ENCODE measurements around the gene TSPAN33. TPM values are rescaled to one million over a fixed set of nuclear protein-coding genes. Genes with fewer than 3 reads are reported as not detected.

TSPAN33 gene
- total and polyA plus RNA-seq, 2 experiments from 2014 or later = 0.76 TPM; not detected in 1

GRCh38 chr7:129101746-129102145 is 42.8 kb upstream of the TSPAN33 start:
- no peak for TF ChIP-seq EZH2phosphoT487 (IDR thresholded peaks at IDR 0.05; ENCODE audit: insufficient read depth, low read depth)
- TF ChIP-seq EZH2 (IDR thresholded peaks at IDR 0.05; ENCODE audit: insufficient read depth, poor library complexity, severe bottlenecking) = no peak

GRCh38 chr7:129103561-129104324 is 40.8 kb upstream of the TSPAN33 start:
- in situ Hi-C loops (cut with MboI) = no loop called here
- no peak overlapping the region for H3K27ac ChIP-seq
- H3K4me3 ChIP-seq = no peak overlapping the region
- no peaks in the 10 kb centered on the region for H3F3A ChIP-seq (ENCODE audit: insufficient read depth)
- no peaks in the 10 kb centered on the region for H3K79me2 ChIP-seq (ENCODE audit: insufficient read depth)
- H3K4me2 ChIP-seq (ENCODE audit: unreplicated experiment) = no peak overlapping the region
- H3K9me3 ChIP-seq (ENCODE audit: low read depth) = no peaks in the 10 kb centered on the region
- DNase-seq = no peak
- no peaks in the 10 kb centered on the region; the same call in 1 of the 2 replicates for H3K4me1 ChIP-seq (ENCODE audit: insufficient read depth)
- no peak for TF ChIP-seq EZH2 (IDR thresholded peaks at IDR 0.05; ENCODE audit: insufficient read depth, poor library complexity, severe bottlenecking)
- no peaks in the 10 kb centered on the region for H3K9me2 ChIP-seq (ENCODE audit: insufficient read depth)
- H3K36me3 ChIP-seq (ENCODE audit: low read depth) = no peaks in the 10 kb centered on the region
- WGBS, 2 experiments (ENCODE audit: low coverage in 1 of 2, low lambda C conversion rate in 2 of 2, missing lambda C conversion rate in 2 of 2) = 70 to 71% methylated on average over 4 of the region's 4 CpGs
- H4K20me1 ChIP-seq (ENCODE audit: insufficient read depth) = no peaks in the 10 kb centered on the region
- peaks cover 5% of the 10 kb centered on the region; the same call in 1 of the 2 replicates for H3K27me3 ChIP-seq (replicated peaks; ENCODE audit: insufficient read depth)
- no peak overlapping the region for H3K9ac ChIP-seq
- H2AFZ ChIP-seq = no peak overlapping the region

More at GRCh38 chr7:129101746-129102145, 42.8 kb upstream of the TSPAN33 start:
- no peaks in the 10 kb centered on the region for H4K20me1 ChIP-seq (ENCODE audit: insufficient read depth)
- no peak overlapping the region for H3K4me2 ChIP-seq (ENCODE audit: unreplicated experiment)
- in situ Hi-C loops (cut with MboI) = no loop called here
- H3K79me2 ChIP-seq (ENCODE audit: insufficient read depth) = no peaks in the 10 kb centered on the region
- WGBS, 2 experiments (ENCODE audit: low coverage in 1 of 2, low lambda C conversion rate in 2 of 2, missing lambda C conversion rate in 2 of 2) = 16 to 20% methylated on average over 6 of the region's 6 CpGs
- peaks cover 20% of the 10 kb centered on the region for H3K27me3 ChIP-seq (replicated peaks; ENCODE audit: insufficient read depth)
- no peaks in the 10 kb centered on the region for H3K9me3 ChIP-seq (ENCODE audit: low read depth)
- no peaks in the 10 kb centered on the region for H3K36me3 ChIP-seq (ENCODE audit: low read depth)
- H3F3A ChIP-seq (ENCODE audit: insufficient read depth) = no peaks in the 10 kb centered on the region
- no peaks in the 10 kb centered on the region; the same call in 1 of the 2 replicates for H3K4me1 ChIP-seq (ENCODE audit: insufficient read depth)
- H3K9me2 ChIP-seq (ENCODE audit: insufficient read depth) = no peaks in the 10 kb centered on the region
- H3K27ac ChIP-seq = no peak overlapping the region
- H3K9ac ChIP-seq = no peak overlapping the region
- DNase-seq = peak; percentile 62
- H3K4me3 ChIP-seq = no peak overlapping the region
- H2AFZ ChIP-seq = no peak overlapping the region

- Histone ChIP-seq H3K9me2 (ENCODE audit: insufficient read depth) (no peaks in the 10 kb centered on the region), H3K4me3 (no peak overlapping the region), H3F3A (ENCODE audit: insufficient read depth) (no peaks in the 10 kb centered on the region), H2AFZ (no peak overlapping the region), H3K27me3 (replicated peaks; ENCODE audit: insufficient read depth) (peaks cover 9% of the 10 kb centered on the region), H3K4me1 (ENCODE audit: insufficient read depth) (no peaks in the 10 kb centered on the region), H3K9me3 (ENCODE audit: low read depth) (no peaks in the 10 kb centered on the region), H3K27ac (no peak overlapping the region), H3K79me2 (ENCODE audit: insufficient read depth) (no peaks in the 10 kb centered on the region), H4K20me1 (ENCODE audit: insufficient read depth) (no peaks in the 10 kb centered on the region), H3K4me2 (ENCODE audit: unreplicated experiment) (no peak overlapping the region), H3K9ac (no peak overlapping the region), H3K36me3 (ENCODE audit: low read depth) (no peaks in the 10 kb centered on the region)
- no peak for TF ChIP-seq EZH2 (IDR thresholded peaks at IDR 0.05; ENCODE audit: insufficient read depth, poor library complexity, severe bottlenecking)
- no peak for TF ChIP-seq EZH2phosphoT487 (IDR thresholded peaks at IDR 0.05; ENCODE audit: insufficient read depth, low read depth)
- WGBS, 2 experiments (ENCODE audit: low coverage in 1 of 2, low lambda C conversion rate in 2 of 2, missing lambda C conversion rate in 2 of 2) = 60% methylated on average over 4 of the region's 4 CpGs
- peak; percentile 12 for DNase-seq
- in situ Hi-C loops (cut with MboI) = no loop called here
Measured at GRCh38 chr7:129108581-129108980, 35.9 kb upstream of the TSPAN33 start.

GRCh38 chr7:129110258-129110981 is 34.1 kb upstream of the TSPAN33 start:
- no peak overlapping the region for H3K4me3 ChIP-seq
- no peaks in the 10 kb centered on the region for H3K9me3 ChIP-seq (ENCODE audit: low read depth)
- no peaks in the 10 kb centered on the region for H3F3A ChIP-seq (ENCODE audit: insufficient read depth)
- WGBS, 2 experiments (ENCODE audit: low coverage in 1 of 2, low lambda C conversion rate in 2 of 2, missing lambda C conversion rate in 2 of 2) = 55 to 72% methylated on average over 1 of the region's 1 CpG
- no peak for DNase-seq
- H3K4me2 ChIP-seq (ENCODE audit: unreplicated experiment) = no peak overlapping the region
- no peaks in the 10 kb centered on the region for H3K79me2 ChIP-seq (ENCODE audit: insufficient read depth)
- H3K9ac ChIP-seq = no peak overlapping the region
- no peaks in the 10 kb centered on the region for H3K4me1 ChIP-seq (ENCODE audit: insufficient read depth)
- H3K36me3 ChIP-seq (ENCODE audit: low read depth) = no peaks in the 10 kb centered on the region
- no peak overlapping the region for H3K27ac ChIP-seq
- no peaks in the 10 kb centered on the region for H4K20me1 ChIP-seq (ENCODE audit: insufficient read depth)
- in situ Hi-C loops (cut with MboI) = no loop called here
- peaks cover 11% of the 10 kb centered on the region for H3K27me3 ChIP-seq (replicated peaks; ENCODE audit: insufficient read depth)
- no peaks in the 10 kb centered on the region for H3K9me2 ChIP-seq (ENCODE audit: insufficient read depth)
- TF ChIP-seq EZH2phosphoT487 (IDR thresholded peaks at IDR 0.05; ENCODE audit: insufficient read depth, low read depth) = no peak
- H2AFZ ChIP-seq = no peak overlapping the region

Measured in GM23248 (cell line).